Skin of body (tissue), 2 donors: ENCODE measurements around the gene UBXN11. TPM values are rescaled to one million over a fixed set of nuclear protein-coding genes. Genes with fewer than 3 reads are reported as not detected.

Experiments
- DNase-seq: peaks from one replicate; lab custom pipeline; 2025; lab: John Stamatoyannopoulos, UW
- total RNA-seq: library from RNA; depleted of rRNA; stranded (reverse); fragments of >200 nt; gene quantifications from one replicate; pipeline ENCODE4 v1.2.3, GENCODE V29; 2014

UBXN11 gene
- 8.2 TPM for total RNA-seq

DNA sequence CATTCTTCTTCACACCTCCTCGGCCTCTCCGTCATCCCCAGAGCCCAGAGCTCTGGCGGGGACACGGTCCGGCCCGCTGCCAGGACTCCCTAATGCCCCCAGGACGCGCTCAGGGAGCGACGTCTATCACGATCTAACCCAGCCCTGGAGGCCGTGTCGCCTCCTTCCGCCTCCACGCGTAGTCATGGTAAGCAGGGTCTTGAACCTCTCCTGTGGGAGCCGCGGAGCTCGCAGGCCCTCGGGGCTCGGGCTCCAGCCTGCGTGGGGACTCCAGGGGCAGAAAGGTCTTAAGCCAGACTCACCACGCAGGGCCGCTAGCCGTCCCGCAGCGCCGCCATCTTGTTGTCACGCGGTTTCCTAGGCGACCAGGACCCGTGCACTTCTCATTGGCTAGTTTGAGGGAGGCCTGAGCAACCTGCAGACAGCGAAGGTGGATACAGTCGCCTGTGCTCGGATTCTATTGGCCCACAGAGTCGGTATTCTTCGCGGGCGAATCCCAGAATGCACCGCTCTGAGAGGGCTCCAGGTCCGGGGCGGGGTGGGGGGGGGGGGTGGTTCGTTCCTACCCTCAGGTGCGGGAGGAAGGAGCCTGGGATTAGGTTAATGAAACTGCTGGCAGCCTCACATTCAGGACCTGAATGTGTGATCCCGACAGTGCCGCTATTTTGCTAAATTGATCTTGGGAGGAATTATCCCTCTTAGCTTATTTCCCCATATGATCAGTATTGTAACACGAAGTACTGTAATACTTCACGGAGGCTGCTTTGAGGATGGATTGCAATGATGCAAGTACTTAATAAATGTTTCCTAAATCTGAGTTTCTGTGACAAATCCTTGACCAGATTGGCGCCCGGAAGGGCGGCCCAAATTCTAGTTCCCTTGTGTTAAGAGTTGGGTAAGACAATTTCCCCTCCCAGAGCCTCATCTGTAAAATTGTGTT lies at the start of gene UBXN11:
UBXN11 (minus strand) TSS at position 347 of the 940 bp plus-strand sequence. CDS start 3,753 bp downstream, outside the sequence.
- peak; percentile 75 for DNase-seq

DNA sequence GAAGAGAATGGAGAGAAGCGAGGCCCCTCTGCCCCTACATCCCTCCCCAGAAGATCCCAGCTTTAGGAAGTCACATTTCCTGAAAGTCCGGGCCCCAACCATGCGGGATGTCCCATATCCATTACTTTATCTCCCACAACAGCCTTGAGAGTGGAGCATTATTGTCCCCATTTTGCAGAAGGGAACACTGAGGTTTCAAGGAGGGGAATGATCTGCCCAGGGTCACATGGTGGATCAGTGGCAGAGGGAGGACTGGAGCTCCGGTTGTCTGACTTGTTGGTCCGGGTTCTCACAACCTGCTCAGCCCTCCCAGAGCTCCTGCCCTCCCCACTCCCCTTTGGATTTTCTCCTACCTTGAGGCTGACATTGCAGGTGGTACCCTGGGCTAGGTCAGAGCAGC lies 49.7 kb upstream of the UBXN11 start:
- no peak for DNase-seq

DNA sequence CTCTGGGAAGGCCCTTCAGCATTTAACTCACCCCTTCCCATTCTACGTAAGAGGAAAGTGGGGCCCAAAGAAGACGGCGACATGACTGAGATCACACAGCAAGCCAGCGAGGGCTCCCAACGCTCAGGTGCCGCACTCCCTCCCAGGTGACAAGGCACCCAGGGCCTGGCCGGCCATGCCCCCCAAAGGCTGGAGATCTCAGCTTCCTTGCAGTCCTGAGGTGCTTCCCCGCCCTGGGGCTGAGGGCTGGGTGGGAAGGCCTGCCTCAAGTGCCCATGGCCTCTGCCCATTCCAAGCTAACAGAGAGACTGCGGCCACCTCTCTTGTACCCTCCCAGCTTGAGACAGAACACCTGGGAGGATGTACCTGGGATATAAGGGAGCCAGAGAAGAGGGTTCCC lies 48.5 kb upstream of the UBXN11 start:
- no peak for DNase-seq

- no peak for DNase-seq
These were observed 47.8 kb upstream of the UBXN11 start, which contains the start of gene CRYBG2 for GRCh38 chr1:26353976-26354820. Gene CRYBG2, minus strand, starts transcription at chr1:26354130. Its CDS starts 7,473 bp downstream, at chr1:26346657.

DNA sequence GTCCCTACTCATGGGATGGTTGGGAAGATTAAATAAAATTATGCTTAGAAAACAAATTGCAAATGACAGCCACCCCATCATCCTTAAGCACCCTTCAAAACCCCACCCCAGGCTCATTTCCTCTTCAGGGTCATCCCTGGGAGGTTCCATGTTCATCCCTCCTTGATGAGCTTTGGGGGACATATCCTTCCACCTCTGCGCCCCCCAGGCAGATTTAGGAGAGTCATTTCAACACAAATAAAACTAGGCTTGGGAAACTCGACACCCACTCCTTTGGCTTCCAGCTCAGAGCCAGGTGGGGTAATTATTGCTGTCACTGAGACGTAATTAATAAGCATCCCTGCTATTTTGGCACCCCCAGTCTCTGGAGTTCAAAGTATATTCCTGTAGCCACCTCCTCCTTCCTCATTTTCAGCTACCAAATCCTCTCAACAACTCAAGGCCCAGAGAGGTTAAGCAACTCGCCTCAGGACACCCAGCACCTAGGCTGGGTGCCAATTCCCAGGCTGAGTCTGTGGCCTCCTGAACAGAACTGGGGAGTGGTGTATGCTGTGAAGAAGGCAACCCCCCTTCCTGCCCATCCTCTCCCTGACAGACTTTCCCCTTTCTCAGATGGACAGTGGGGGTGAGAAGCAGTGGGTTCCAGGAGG lies 46.9 kb upstream of the UBXN11 start:
- DNase-seq, result no peak

DNA sequence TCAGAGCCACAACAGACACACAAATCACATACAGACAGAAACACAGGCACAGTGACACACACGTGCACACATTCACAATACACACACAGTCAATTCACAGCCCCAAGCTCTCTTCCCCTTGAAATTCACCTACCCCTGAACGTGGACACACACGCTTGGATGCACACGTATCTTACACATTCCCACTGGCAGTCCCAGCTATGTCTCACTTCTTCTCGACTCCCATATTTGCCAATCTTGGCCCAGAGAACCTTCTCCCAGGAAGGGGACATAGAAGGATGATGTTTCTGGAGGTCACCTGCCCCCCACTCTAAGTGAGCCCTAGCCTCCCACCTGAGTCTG lies 45.9 kb upstream of the UBXN11 start:
- no peak for DNase-seq

DNA sequence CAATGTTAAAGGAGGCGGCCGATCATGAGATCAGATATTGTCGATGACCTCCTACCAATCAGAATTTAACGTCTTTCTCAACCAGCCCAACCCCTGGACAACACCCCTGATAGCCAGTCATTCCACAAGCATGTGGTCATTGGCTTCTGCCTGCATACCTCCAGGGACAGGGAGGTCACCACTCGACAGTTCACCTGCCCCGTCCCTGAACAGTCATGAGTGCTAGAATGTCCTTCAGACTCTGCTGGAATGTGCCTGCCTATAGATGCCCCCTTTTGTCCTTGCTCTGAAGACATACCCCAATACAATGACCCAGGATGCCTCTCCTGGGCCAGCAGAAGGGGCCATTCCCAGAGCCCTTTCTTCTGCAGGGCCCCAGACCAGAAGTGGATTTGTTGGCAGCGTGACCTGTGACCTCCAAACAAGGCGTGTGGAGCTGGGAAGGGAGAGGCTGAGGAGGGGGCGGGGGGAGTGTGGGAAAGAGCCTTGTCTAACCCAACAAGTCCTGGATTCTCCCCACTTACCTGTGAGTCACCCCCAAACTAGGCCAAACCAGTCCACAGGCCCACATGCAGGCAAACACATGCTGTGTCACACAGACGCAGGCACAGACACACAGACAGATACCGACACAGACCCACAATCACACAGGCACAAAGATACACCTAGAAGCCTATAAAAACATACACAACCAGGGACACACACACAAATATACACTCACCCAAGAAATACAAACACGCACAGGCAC lies 45.3 kb upstream of the UBXN11 start:
- DNase-seq, result no peak

- DNase-seq, result no peak
These were observed 44.5 kb upstream of the UBXN11 start for GRCh38 chr1:26350701-26351589.

GRCh38 chr1:26350343-26350700 lies 43.9 kb upstream of the UBXN11 start:
- no peak for DNase-seq

DNA sequence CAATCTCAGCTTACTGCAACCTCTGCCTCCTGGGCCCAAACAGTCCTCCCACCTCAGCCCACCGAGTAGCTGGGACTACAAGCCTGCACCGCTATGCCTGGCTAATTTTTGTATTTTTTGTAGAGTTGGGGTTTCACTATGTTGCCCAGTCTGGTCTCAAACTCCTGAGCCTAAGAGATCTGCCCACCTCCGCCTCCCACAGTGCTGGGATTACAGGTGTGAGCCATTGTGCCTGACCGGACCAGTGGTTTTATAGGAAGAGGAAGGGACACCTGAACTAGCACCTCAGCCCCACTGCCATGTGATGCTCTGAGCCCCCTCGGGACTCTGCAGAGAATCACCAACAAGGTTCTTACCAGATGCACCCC lies 43.4 kb upstream of the UBXN11 start:
- no peak for DNase-seq

DNA sequence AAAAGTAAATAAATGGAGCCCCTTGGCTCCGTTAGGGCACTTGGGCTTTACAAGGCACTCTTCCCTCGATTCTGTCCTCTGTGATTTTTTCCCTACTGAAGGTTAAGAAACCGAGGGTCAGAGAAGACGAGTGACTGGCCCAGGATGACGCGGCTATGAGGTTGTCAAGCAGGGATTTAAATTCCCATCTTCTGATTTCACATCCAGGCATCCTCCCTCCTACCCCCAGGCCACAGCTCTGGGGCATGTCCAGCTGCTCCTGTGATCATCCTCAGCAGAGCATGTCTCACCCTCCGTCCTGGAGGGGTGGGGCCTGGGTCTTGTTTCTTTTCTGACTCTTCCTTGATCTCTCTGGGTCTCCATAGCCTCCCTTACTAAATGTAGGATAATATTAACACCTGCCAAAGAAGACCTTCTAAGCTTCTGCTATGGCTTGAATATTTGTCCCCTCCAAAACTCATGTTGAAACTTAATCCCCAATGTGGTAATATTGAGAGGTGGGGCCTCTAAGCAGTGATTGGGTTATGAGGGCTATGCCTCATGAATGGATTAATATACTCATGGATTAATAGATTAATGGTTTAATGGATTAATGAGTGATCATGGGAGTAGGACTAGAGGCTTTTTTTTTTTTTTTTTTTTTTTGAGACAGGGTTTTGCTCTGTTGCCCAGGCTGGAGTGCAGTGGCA lies 42.9 kb upstream of the UBXN11 start:
- DNase-seq, result no peak

DNA sequence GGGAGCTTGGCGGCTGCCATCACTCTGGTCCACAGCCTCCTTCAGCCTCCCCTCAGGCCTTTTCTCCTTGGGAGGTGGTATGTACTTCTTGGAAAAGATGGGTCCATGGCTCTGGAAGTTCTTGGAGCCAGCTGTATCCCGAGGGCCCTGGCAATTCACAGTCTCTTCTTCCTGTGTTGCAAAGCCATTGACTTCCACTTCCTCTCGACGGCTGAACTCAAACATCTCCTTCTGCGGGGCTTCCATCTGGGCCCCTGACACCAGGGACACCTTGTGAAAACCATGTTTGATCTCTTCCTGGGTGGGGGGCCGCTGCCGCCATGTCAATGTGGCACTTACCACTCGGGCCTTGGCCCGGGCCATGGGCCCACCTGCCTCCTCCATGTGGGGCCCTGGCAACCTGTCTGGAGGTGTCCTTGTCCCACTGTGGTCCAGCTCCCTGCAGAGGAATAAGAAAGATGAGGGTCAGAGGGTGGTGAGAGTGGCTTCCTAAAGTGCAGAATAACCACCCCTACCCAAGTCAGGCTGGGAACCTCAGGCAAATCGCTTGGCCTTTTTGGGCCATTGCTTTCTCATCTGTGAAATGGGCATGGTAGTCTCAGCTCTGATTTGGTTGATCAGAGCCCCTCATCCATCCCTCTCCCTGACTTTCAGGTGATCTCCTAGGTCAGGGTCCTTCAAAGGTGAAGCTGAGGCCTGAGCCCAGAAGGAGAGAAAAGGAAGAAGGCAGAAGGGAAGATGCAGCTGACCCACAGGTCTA lies 40.0 kb upstream of the UBXN11 start:
- no peak for DNase-seq

GRCh38 chr1:26345718-26346117 lies 39.3 kb upstream of the UBXN11 start:
- no peak for DNase-seq

DNA sequence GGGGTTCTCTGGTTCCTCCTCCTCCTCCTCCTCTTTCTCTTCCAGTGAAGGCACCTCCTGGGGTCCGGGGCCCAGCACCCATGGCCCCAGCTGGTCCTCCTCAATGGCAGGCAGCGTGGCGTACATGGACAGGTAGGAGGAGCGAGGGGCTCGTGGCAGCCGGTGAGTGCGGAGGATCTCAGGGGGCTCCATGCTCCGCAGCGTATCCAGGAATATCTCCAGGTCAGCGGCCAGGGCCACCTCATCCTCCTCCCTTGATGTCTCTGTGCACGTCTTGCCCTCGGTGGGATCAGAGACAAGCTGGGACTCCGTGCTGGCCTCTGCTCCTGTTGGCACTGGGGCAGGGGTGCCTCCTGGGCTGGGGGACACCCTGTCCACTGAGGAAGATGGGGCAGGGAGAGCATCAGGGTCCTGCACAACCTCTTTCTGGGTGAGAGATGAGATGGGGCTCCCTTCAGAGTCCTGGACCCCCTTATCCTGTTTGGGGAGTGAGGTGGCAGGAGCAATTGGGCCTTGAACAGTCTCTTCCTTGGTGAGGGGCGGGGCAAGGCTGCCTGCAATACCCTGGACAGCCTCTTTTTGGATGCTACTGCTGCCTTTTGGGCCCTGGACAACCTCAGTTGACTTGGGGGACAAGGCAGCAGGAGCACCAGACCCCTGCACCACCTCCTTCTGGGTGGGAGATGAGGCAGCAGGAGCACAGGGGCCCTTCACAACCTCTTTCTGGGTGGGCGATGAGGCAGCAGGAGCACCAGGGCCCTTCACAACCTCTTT lies 37.9 kb upstream of the UBXN11 start:
- no peak for DNase-seq

GRCh38 chr1:26340047-26340481 lies 33.6 kb upstream of the UBXN11 start:
- DNase-seq, result no peak

DNA sequence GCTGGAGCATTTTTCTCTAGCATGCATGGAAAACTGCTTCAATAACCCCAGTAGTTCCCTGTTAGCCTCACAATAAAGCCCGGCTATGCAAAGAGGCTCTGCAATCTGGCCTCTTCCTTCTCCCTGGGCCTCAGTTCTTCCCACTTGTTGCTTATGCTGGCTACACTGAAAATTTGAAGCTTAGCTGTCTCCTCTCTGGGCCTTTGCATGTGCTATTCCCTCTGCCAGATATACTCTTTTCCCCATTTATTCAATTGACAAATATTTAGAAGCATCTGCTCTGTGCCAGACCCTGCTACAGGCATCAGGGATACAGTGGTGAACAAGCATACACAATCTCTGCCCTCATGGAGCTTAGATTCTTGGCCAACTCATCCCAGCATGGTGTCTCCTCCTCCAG lies 32.2 kb upstream of the UBXN11 start:
- DNase-seq, result no peak

- no peak for DNase-seq
These were observed 31.2 kb upstream of the UBXN11 start for GRCh38 chr1:26337625-26338024.

DNA sequence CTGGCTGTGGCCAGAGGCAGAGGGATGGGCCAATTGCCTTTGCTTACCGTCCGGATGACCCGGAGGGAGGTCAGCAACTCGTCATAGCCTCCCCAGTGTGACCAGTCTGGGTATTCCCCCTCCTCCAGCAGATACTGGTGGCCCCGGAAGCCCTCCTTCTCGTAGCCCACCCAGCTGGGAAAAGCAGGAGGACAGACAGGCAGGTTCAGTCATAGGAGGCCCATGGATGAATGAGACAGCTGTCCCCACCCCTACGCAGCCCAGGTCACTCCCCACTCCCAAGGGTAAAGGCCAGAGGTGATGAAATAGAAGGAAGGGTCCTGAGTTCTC lies 30.7 kb upstream of the UBXN11 start:
- DNase-seq, result no peak
